ENCODE measurements around the gene CXCR2. TPM values are rescaled to one million over a fixed set of nuclear protein-coding genes. Genes with fewer than 3 reads are reported as not detected.
"Not testable (repeated sequence)": the region's sequence is repeated elsewhere in the genome, so short reads cannot be mapped to it uniquely, and the experiment has no call there.

CXCR2 gene
- total RNA-seq, 1 experiment from 2014 or later = not detected

GRCh38 chr2:218169757-218170546 lies 44.1 kb downstream of the CXCR2 start:
- H3K27ac Mint-ChIP-seq (ENCODE audit: unreplicated experiment) = peak overlapping the region; percentile 69
- TF ChIP-seq, protein P1, sequence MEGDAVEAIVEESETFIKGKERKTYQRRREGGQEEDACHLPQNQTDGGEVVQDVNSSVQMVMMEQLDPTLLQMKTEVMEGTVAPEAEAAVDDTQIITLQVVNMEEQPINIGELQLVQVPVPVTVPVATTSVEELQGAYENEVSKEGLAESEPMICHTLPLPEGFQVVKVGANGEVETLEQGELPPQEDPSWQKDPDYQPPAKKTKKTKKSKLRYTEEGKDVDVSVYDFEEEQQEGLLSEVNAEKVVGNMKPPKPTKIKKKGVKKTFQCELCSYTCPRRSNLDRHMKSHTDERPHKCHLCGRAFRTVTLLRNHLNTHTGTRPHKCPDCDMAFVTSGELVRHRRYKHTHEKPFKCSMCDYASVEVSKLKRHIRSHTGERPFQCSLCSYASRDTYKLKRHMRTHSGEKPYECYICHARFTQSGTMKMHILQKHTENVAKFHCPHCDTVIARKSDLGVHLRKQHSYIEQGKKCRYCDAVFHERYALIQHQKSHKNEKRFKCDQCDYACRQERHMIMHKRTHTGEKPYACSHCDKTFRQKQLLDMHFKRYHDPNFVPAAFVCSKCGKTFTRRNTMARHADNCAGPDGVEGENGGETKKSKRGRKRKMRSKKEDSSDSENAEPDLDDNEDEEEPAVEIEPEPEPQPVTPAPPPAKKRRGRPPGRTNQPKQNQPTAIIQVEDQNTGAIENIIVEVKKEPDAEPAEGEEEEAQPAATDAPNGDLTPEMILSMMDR (IDR thresholded peaks at IDR 0.05; ENCODE audit: insufficient read depth in 1 of 2, low read depth in 1 of 2, low read length in 1 of 2, severe bottlenecking in 1 of 2, unreplicated experiment in 1 of 2) = no peak
- CTCF ChIA-PET = no interaction called here
- peak; percentile 78 to 81 for DNase-seq
- peaks cover 19% of the 10 kb centered on the region for H3K4me1 Mint-ChIP-seq (ENCODE audit: low read depth, unreplicated experiment)
- intact Hi-C loops (cut with micrococcal nuclease; ENCODE audit: unreplicated experiment) = no loop called here
- no peaks in the 10 kb centered on the region for H3K36me3 Mint-ChIP-seq (ENCODE audit: insufficient read depth, unreplicated experiment)
- H3K36me3 ChIP-seq (ENCODE audit: control insufficient read depth, insufficient read depth, low read length) = no peaks in the 10 kb centered on the region
- H3K27me3 ChIP-seq (replicated peaks; ENCODE audit: control insufficient read depth, insufficient read depth, low read length) = no peaks in the 10 kb centered on the region
- no peak overlapping the region for H3K4me3 ChIP-seq (ENCODE audit: low read depth, low read length)
- H3K4me1 ChIP-seq = peaks cover 15% of the 10 kb centered on the region
- H3K27me3 Mint-ChIP-seq (ENCODE audit: insufficient read depth, unreplicated experiment) = no peaks in the 10 kb centered on the region
- H3K9me3 ChIP-seq = no peaks in the 10 kb centered on the region
- no peaks in the 10 kb centered on the region for H3K9me3 Mint-ChIP-seq (ENCODE audit: unreplicated experiment)
- POLR2A ChIA-PET = no interaction called here
- BruUV-seq (replicated peaks) = no TSS peak
- peak overlapping the region; percentile 25 for H3K4me3 Mint-ChIP-seq (ENCODE audit: unreplicated experiment)

DNA sequence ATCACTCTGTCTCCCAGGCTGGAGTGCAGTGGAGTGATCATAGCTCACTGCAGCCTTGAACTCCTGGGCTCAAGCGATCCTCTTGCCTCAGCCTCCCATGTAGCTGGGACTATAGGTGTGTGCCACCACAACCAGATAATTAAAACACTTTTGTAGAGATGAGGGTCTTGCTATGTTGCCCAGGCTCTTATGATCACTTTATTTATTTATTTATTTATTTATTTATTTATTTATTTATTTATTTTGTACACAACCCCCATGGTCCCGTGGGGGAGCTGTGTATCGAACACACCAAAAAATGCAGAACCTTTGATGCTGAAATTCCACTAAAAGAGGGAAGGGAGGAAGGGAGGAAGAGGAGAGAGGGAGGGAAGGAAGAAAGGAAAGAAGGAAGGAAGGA lies 45.9 kb downstream of the CXCR2 start:
- H3K36me3 Mint-ChIP-seq (ENCODE audit: insufficient read depth, unreplicated experiment); H3K27me3 Mint-ChIP-seq (ENCODE audit: insufficient read depth, unreplicated experiment); intact Hi-C loops (cut with micrococcal nuclease; ENCODE audit: unreplicated experiment); H3K9me3 Mint-ChIP-seq (ENCODE audit: unreplicated experiment); H3K27me3 ChIP-seq (replicated peaks; ENCODE audit: control insufficient read depth, insufficient read depth, low read length); BruUV-seq (replicated peaks); DNase-seq; H3K4me3 ChIP-seq (ENCODE audit: low read depth, low read length); H3K9me3 ChIP-seq; H3K36me3 ChIP-seq (ENCODE audit: control insufficient read depth, insufficient read depth, low read length); H3K4me3 Mint-ChIP-seq (ENCODE audit: unreplicated experiment); POLR2A ChIA-PET; H3K27ac Mint-ChIP-seq (ENCODE audit: unreplicated experiment): not testable (repeated sequence)
- CTCF ChIA-PET = interaction anchor here (0.6 kb wide), 1 partner anchor 17 kb away, joined by 3 read pairs; no protein-coding TSS in a partner anchor
- peaks cover 15% of the 10 kb centered on the region for H3K4me1 ChIP-seq
- peaks cover 19% of the 10 kb centered on the region for H3K4me1 Mint-ChIP-seq (ENCODE audit: low read depth, unreplicated experiment)

DNA sequence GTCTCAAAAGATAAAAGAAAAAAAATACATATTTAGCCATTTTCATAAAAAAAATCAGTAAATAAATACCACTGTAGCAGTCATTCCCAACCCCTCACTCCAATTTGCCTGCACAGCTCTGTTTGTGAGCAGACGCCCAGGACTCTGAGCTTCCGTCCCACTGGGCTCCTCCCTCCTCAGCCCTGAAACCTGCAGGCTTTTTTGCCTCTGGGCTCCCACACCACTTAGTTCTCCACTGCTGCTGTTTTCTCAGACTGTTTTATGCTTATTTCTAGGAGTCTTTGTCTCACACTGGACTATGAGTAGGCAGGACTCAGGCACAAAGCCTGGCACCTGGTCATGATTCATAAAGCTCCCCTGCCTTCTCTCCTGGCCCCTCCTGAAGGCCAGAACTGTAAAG lies 47.0 kb downstream of the CXCR2 start:
- TF ChIP-seq, protein P1 (IDR thresholded peaks at IDR 0.05; ENCODE audit: insufficient read depth in 1 of 2, low read depth in 1 of 2, low read length in 1 of 2, severe bottlenecking in 1 of 2, unreplicated experiment in 1 of 2) = no peak
- H3K9me3 Mint-ChIP-seq (ENCODE audit: unreplicated experiment) = no peaks in the 10 kb centered on the region
- CTCF ChIA-PET = no interaction called here
- Histone ChIP-seq H3K36me3 (ENCODE audit: control insufficient read depth, insufficient read depth, low read length) (no peaks in the 10 kb centered on the region), H3K27me3 (replicated peaks; ENCODE audit: control insufficient read depth, insufficient read depth, low read length) (no peaks in the 10 kb centered on the region), H3K4me3 (ENCODE audit: low read depth, low read length) (no peak overlapping the region), H3K9me3 (no peaks in the 10 kb centered on the region), H3K4me1 (peaks cover 15% of the 10 kb centered on the region)
- BruUV-seq (replicated peaks) = no TSS peak
- POLR2A ChIA-PET = no interaction called here
- no peak for DNase-seq
- H3K4me3 Mint-ChIP-seq (ENCODE audit: unreplicated experiment) = no peak overlapping the region
- no peak overlapping the region for H3K27ac Mint-ChIP-seq (ENCODE audit: unreplicated experiment)
- peaks cover 19% of the 10 kb centered on the region for H3K4me1 Mint-ChIP-seq (ENCODE audit: low read depth, unreplicated experiment)
- intact Hi-C loops (cut with micrococcal nuclease; ENCODE audit: unreplicated experiment) = no loop called here
- H3K27me3 Mint-ChIP-seq (ENCODE audit: insufficient read depth, unreplicated experiment) = no peaks in the 10 kb centered on the region
- H3K36me3 Mint-ChIP-seq (ENCODE audit: insufficient read depth, unreplicated experiment) = no peaks in the 10 kb centered on the region

Data from Caco-2 (cell line).